ENCODE results near the gene ATP10A. TPM values are rescaled to one million over a fixed set of nuclear protein-coding genes. Genes with fewer than 3 reads are reported as not detected.

The ATP10A gene
- total and polyA plus RNA-seq, 9 of the 15 experiments (the other 6 are each of a cell fraction or from before 2014, with no cell fraction given), result 0.09 TPM; not detected in 8

GRCh38 chr15:25795712-25796111, 67.4 kb downstream of the ATP10A start:
- Histone ChIP-seq H3K36me3 (ENCODE audit: control insufficient read depth, insufficient read depth, low read length) (no peaks in the 10 kb centered on the region), H3K4me1 (replicated peaks in 1 of 2; ENCODE audit: control insufficient read depth in 2 of 2, insufficient read depth in 2 of 2, low read length in 2 of 2) (no peaks in the 10 kb centered on the region), H3K9ac (ENCODE audit: insufficient read depth in 1 of 2, low read depth in 2 of 2, low read length in 2 of 2) (no peak overlapping the region), H3K9me1 (ENCODE audit: control insufficient read depth, insufficient read depth, low read length) (no peaks in the 10 kb centered on the region), H3K27ac (ENCODE audit: extremely low read depth, low read depth, low read length) (no peak overlapping the region), H3K4me2 (ENCODE audit: insufficient read depth, low read length) (no peak overlapping the region), H4K20me1 (replicated peaks; ENCODE audit: control insufficient read depth, insufficient read depth, low read length) (0 out of 2 replicates have a peak, but pooled peaks cover 3% of the 10 kb centered on the region), H3K4me3 (no peak overlapping the region), H3K79me2 (ENCODE audit: control insufficient read depth, insufficient read depth, low read length) (no peaks in the 10 kb centered on the region), H3K27me3 (ENCODE audit: control insufficient read depth in 2 of 2, insufficient read depth in 2 of 2, low read length in 2 of 2) (peaks cover 7 to 35% of the 10 kb centered on the region in 2 experiments; a peak in 4 of 5 replicates), H3K9me3 (replicated peaks; ENCODE audit: control insufficient read depth, insufficient read depth, low read depth, low read length) (no peaks in the 10 kb centered on the region), H2AFZ (ENCODE audit: low read depth, low read length) (no peak overlapping the region)
- intact Hi-C loops (cut with micrococcal nuclease) (no loop called here), in situ Hi-C loops (cut with MboI) (no loop called here)
- FAIRE-seq (no peak), DNase-seq (ENCODE audit: extremely low read depth in 1 of 4, low spot score in 3 of 4) (no peak), ATAC-seq (no peak)
- CTCF ChIA-PET (ENCODE audit: low intra/inter-chr PET ratio), result no interaction called here
- POLR2A ChIA-PET, result no interaction called here
- no peak for TF ChIP-seq BCL6 (CRISPR knock-in tag; IDR thresholded peaks at IDR 0.05)
- TF ChIP-seq MBD1 (CRISPR knock-in tag; IDR thresholded peaks at IDR 0.05), result no peak
- no peak for TF ChIP-seq ASH1L (IDR thresholded peaks at IDR 0.05; ENCODE audit: borderline replicate concordance, low read depth, partially characterized antibody)
- TF ChIP-seq RB1 (IDR thresholded peaks at IDR 0.05; ENCODE audit: low read depth), result no peak
- no peak for TF ChIP-seq MXD1 (CRISPR knock-in tag; IDR thresholded peaks at IDR 0.05; ENCODE audit: borderline replicate concordance, poor library complexity, severe bottlenecking)
- no peak for TF ChIP-seq HNRNPL (IDR thresholded peaks at IDR 0.05; ENCODE audit: low read depth, low read length)
- no peak for TF ChIP-seq MTA3 (IDR thresholded peaks at IDR 0.05; ENCODE audit: borderline replicate concordance)
- no peak for TF ChIP-seq HMG20B (CRISPR knock-in tag; IDR thresholded peaks at IDR 0.05)
- TF ChIP-seq ZNF583 (CRISPR knock-in tag; IDR thresholded peaks at IDR 0.05), result no peak
- WGBS (ENCODE audit: insufficient coverage, low coverage, missing lambda C conversion rate), result 0% methylated on average over 5 of the region's 6 CpGs
- no TSS peak for BruUV-seq (replicated peaks)
